HG02885 (cell line): ENCODE data around the gene EED.
"Not testable (repeated sequence)": the region's sequence is repeated elsewhere in the genome, so short reads cannot be mapped to it uniquely, and the experiment has no call there.

Experiments used
- ATAC-seq: cut with Tn5 transposase; IDR thresholded peaks from one replicate; pipeline ENCODE4 v1.9.1; 2021; ENCODE audit warnings: mild to moderate bottlenecking; ENCODE audit not compliant: unreplicated experiment, poor library complexity

Gene EED

DNA sequence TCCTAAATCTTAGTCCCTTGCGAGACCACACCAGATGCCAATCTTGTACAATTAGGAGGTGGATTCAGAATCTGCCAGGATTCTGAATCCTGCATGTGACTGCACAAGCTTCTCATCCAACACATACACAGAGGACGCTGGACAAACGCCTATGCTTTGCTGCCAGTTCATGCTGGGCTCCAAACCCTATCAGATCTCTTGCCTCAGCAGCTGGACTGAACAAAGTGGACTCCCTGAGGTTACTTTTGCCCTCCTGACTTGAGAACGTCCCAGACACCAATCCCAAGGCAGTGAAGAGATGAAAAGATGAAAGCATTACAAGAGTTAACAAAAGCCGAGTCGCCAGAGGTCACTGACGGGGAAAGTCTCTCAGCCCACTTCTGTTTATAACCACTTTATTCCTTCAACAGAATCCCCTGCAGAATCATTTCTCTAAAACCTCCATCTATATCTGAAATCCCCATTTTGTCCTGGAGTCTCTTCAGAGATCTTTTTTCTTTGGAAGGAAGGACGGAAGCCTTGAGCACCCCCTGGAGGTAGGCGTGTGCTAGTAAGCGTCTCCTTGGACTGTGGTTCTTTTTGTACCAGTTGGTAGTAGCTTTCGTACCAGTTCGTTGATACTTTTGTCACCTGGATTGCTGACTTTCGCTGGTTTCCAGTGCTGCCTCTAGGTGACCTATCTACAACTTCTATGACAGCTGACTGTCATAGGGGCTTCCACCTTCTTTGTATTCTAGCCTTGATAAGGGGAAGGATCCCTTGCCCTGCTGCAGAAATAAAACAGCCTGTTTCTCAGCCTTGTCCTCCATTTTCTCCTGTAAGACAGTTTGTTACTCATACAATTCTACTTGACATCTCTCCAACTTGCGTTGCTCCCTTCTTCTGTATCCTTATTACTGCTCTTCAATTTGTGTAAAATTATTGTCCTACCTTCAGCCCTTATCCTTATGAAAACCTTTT lies 26.1 kb upstream of the EED start:
- peak; percentile 39 for ATAC-seq

- ATAC-seq: peak; percentile 67
These were observed 25.0 kb upstream of the EED start for GRCh38 chr11:86219311-86220193.

DNA sequence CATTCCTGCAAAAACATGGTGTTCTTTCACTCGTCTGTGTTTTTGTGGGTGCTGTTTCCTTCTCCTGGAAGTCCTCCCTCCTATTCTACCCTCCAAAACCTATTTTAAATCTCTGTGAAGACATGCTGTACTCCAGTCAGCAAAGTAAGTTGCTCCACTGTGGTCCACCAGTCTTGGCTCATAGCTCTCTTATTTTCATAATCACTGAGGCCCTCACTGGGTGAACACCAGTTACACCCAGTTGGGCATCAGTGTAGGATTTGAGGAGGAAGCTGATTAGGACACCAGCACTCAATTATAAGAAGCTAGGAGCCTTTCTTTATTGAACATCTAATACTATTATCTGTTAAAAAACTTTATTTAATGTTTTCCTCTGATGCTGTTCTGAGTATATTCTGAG lies 23.9 kb upstream of the EED start:
- ATAC-seq: no peak

DNA sequence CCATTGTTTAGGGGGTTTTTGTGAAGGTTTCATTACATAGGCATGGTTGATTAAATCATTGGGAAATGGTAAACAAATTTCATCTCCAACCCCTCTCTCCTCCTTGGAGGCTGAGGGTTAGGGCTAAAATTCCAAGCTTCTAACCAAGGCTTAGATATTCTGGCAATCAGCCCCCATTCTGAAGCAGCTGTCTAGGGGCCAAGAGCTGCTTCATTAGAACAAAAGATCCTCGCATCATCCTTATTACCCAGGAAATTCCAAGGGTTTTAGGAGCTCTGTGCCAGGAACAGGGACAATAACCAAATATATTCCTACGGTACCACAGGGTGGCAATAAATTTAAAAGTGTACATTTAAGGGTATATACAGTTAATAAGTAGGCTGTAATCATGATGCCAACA lies 22.5 kb upstream of the EED start:
- ATAC-seq: no peak

DNA sequence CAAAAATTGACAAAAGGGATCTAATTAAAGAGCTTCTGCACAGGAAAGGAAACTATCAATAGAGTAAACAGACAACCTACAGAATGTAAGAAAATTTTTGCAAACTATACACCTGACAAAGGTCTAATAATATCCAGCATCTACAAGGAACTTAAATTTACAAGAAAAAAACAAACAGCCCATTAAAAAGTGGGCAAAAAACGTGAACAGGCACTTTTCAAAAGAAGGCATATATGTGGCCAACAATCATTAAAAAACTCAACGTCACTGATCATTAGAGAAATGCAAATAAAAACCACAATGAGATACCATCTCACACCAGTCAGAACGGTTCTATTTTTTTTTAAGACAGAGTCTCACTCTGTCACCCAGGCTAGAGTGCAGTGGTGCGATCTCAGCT lies 20.0 kb upstream of the EED start:
- not testable (repeated sequence) for ATAC-seq

DNA sequence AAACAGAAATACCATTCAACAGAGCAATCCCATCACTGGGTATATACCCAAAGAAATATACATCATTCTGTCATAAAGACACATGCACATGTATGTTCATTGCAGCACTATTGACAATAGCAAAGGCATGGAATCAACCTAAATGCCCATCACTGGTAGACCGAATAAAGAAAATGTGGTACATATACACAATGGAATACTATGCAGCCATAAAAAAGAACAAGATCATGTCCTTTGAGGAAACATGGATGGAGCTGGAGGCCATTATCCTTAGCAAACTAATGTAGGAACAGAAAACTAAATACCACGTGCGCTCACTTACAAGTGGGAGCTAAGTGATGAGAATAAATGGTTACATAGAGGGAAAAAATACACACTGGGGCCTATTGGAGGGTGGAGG lies 19.2 kb upstream of the EED start:
- not testable (repeated sequence) for ATAC-seq

GRCh38 chr11:86228269-86229038 lies 16.1 kb upstream of the EED start:
- ATAC-seq: no peak

DNA sequence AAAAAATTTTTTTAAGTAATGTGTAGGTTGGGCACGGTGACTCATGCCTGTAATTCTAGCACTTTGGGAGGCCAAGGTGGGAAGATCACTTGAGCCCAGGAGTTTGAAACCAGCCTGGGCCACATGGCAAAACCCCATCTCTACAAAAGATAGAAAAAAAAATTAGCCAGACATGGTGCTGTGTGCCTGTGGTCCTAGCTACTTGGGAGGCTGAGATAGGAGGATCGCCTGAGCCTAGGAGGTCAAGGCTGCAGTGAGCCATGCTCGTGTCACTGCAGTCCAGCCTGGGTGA lies 15.6 kb upstream of the EED start:
- ATAC-seq: not testable (repeated sequence)

DNA sequence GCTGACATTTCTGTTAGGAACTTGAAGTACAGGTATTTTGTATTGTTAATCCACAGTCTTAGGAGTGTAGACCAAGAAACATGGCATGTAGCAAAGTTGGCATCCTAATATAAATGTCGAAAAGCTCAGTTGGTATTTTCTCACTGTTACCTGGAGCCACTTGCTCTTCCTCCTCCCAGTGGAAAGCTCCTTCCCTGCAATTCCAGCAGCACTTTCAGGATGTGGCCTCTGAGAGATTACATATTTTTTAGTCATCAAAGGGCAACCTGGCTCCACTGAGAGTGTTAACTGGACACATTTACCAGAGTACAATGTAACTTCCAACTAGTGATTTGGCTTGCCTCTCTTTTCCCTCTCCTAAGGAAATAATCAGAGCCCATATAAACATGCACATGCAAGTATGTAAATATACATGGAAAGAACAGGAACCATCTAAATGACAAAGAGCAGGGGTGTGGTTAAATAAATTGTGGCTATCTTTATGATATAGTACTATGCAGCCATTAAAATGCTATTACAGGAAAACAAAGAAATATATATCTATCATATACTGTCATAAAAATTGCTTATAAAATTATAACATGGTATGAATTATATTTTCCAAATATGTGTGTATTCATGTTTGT lies 14.3 kb upstream of the EED start:
- ATAC-seq: no peak

- no peak for ATAC-seq
These were observed 13.6 kb upstream of the EED start for GRCh38 chr11:86230921-86231434.

DNA sequence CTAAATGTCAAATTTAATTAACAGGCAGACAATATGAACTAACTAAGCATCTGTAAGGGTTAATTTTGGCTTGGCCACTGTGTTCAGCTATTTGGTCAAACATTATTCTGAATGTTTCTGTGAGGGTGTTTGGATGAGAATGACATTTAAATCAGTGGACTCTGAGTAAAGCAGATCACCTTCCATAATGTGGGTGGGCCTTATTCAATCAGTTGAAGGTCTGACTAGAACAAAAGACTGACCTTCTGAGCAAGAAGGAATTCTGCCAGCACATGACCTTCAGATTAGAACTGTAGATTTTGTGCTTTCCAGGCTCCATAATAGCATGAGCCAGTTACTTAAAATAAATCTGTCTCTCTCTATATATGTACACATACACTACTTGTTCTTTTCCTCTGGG lies 12.0 kb upstream of the EED start:
- no peak for ATAC-seq

DNA sequence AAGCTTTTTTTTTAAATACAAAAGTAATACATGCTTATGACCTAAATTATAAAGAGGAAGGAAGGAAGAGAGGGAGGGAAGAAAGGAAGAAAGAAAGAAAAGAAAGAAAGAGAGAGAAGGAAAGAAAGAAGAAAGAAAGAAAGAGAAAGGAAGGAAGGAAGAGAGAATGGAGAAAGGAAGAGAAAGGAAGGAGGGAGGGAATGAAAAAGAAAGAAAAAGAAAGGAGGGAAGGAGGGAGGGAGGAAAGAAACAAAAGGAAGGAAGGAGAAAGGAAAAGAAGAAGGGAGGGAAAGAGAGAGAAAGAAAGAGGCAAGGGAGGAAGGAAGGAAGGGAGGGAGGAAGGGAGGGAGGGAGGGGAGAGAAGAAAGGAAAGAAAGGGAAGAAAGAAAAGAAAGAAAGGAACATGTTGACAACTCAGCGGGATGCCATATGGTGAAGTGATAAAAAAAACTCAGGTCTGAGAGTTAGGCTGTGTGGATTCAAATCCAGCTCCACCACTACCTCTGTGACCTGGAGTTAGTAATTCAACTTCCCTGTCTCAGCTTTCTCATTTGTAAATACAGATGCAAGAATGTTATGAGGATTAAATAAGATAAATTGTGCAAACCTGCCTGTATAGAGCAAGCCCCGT lies 9.6 kb upstream of the EED start:
- no peak for ATAC-seq

DNA sequence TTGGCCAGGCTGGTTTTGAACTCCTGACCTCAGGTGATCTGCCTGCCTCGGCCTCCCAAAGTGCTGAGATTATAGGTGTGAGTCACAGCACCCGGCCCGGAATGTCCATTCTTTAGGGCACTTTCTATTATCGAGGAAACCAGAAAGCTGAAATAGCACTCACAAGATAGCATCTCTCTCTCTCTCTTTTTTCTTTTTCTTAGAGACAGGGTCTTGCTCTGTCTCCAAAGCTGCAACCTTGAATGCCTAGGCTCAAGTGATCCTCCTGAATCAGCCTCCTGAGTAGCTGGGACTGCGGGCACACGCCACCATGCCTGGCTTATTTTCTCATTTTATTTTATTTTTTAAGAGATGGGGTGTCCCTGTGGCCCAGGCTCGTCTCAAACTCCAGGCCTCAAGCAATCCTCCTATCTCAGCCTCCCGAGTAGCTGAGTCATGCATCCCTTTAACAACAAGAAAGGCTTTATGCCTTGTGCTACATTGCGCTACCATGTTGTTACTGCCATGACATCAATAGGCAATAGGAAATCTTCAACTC lies 7.2 kb upstream of the EED start:
- ATAC-seq: no peak

DNA sequence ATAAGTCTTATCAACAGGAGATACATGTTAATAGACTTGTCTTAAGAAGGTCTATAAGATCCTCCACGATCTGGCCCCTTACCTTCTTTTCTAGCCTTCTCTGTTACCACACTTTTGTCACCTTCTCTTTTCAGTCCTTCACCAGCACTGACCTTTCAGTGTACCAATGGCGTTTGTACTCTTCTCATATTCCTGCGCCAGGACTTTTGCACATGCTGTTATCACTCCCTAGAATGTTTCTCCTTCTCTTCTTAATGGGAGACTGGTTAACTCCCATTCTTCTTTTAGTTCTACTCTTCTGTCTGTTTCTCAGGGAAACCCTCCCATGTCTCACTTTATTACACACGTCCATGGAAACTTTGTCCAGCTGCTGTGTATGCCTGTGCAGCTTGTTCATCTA lies 4.4 kb upstream of the EED start:
- no peak for ATAC-seq

- ATAC-seq: no peak
These were observed 2.5 kb upstream of the EED start for GRCh38 chr11:86241956-86242535.

- no peak for ATAC-seq
These were observed 1.2 kb upstream of the EED start for GRCh38 chr11:86243396-86243795.

DNA sequence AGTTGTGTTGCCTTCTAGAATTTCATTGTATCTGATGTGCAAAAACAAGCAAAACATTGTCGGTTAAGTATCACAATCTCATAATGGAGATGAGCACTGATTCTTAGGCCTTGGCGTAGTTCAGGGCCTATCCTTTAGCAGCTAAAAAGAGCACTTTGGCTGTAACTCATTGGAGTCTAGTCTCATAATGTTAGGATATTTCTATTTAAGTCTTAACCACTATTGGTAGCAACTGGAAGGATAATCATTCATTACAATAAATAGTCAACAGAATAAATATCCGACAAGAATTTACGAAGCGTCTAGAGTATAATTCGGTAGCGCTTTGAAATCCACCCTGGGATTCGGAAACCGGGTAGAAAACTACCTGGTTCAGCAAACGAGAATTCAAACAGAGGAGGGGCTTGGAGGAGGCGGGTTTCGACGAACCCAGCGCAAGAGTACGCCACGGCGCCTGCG lies 461 bp upstream of the EED start:
- peak; percentile 67 for ATAC-seq

GRCh38 chr11:86245369-86246292 lies 1.1 kb downstream of the EED start:
- ATAC-seq: peak; percentile 16
